Left cardiac atrium (tissue), 4 donors: Measurements from ENCODE around the gene AK1. TPM values are rescaled to one million over a fixed set of nuclear protein-coding genes. Genes with fewer than 3 reads are reported as not detected.
A peak's percentile ranks its signal among the peaks of the same experiment; 100 is the strongest.
"Not testable (repeated sequence)": the region's sequence is repeated elsewhere in the genome, so short reads cannot be mapped to it uniquely, and the experiment has no call there.

Experiments
- ATAC-seq, 2 donors: fragments of 200-7000 bp; cut with Tn5 transposase; one replicate each; pipeline ENCODE4 v1.9.1; 2020; ENCODE audit warnings: mild to moderate bottlenecking in 2 of 2, moderate library complexity in 2 of 2
- DNase-seq: peaks from one replicate; pipeline ENCODE4 v3.0.0-alpha.2; 2020
- intact Hi-C, 2 donors: fragments of 100-400 bp; cut with DNase I; formaldehyde crosslinking; loops; one replicate each; pipeline versions ENCODE4 v1.14.1 to v1.15.1; 2022 to 2023
- total RNA-seq, 2 donors: library from RNA; stranded (reverse); fragmentation: NEBNext Ultra II Directional; extraction: Animal tissue kit (Norgen Biotek cat#: 25700); gene quantifications; one replicate each; pipeline ENCODE4 v1.2.1, GENCODE V29; 2021
- donor health status: DM: no; HTN: yes; CAD: no.
- donor health status: DM: no; HTN: yes; CAD: no; lungs with severe emphysema.
- donor health status: DM: yes; HTN: yes; CAD: no.
- donor health status: Dilated cardiomyopathy.

Gene AK1
- total RNA-seq, 2 donors from 2014 or later: 593 to 626 TPM

DNA sequence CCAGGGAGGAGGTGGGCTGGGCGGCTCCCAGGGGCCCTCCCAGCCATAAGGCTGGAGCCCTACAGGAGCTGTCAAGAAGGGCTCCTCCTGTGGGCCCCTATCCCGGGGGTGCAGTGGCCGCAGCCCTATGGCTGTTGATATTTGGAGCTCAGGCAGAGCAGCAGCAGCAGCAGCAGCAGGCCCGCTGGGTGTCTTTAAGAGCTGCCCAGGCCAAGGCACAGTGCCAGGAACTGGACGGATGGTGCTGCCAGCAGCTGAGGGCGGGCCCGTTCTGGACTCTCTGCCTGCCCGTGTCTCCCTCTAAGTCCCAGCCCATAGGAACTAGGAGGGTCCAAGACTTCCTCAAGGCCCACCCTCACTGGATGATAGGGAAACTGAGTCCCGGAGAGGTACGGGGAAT lies 3.6 kb downstream of the AK1 start:
- ATAC-seq: peak; percentile 58 to 61

GRCh38 chr9:127873223-127873691 lies 4.2 kb downstream of the AK1 start:
- DNase-seq (no peak), ATAC-seq (no peak)
- intact Hi-C loops: loop anchor here (5.0 to 10.0 kb wide), 3 partner anchors 68 to 136 kb away; partner anchors contain the start of genes CDK9 (in 1 of the 2), FPGS (in 1 of the 2) and TOR2A (in 1 of the 2)

More for the DNA sequence above, 3.6 kb downstream of the AK1 start:
- DNase-seq: peak; percentile 89
- intact Hi-C loops: loop anchor here (5.0 to 10.0 kb wide), 3 partner anchors 69 to 137 kb away; partner anchors contain the start of genes CDK9 (in 1 of the 2), FPGS (in 1 of the 2) and TOR2A (in 1 of the 2)

DNA sequence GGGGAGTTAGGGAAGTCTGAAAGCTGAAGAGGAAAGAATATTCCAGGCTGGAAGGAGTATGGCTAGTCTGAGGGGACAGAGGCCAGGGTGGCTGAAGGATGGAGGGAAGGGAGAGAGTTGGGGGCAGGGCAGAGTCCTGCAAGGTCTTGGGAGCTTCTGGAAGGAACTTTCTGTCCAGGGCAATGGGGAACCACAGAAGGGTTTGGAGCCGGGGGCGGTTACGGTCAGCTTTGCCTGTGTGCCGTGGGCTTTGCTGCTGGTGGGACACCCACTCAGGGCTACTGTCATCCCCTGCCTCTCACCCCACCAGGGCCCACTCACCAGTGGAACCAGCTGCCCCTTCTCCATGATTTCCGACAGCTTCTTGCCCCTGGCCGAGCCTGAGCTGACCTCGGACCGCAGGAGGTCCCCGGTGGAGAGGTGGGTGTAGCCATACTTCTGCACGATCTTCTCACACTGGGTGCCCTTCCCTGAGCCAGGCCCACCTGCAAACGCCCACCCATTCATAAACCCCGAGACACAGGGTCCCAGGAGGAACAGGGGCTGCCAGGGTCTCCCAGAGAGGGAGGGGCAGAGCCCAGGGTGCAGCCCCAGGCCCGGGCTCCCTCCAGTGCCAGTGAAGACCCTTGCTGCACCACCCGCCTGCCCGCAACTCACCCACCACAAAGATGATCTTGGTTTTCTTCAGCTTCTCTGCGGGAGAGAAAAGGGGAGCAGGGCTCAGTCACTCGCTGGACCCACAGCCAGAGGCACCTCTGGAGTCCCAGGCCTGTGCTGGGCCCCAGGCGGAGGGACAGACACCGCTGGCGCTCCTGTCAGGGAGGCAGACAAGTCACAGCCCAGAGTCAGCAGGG lies 4.9 kb downstream of the AK1 start:
- no peak for ATAC-seq
- no peak for DNase-seq
- intact Hi-C loops: loop anchor here (5.0 to 10.0 kb wide), 3 partner anchors 68 to 135 kb away; partner anchors contain the start of genes CDK9 (in 1 of the 2), FPGS (in 1 of the 2) and TOR2A (in 1 of the 2)

GRCh38 chr9:127871531-127871930 lies 5.9 kb downstream of the AK1 start:
- ATAC-seq: no peak
- intact Hi-C loops: loop anchor here (5.0 to 10.0 kb wide), 3 partner anchors 67 to 134 kb away; partner anchors contain the start of genes CDK9 (in 1 of the 2), FPGS (in 1 of the 2) and TOR2A (in 1 of the 2)
- no peak for DNase-seq

- no peak for ATAC-seq
- intact Hi-C loops: loop anchor here (5.0 to 10.0 kb wide), 3 partner anchors 66 to 134 kb away; partner anchors contain the start of genes CDK9 (in 1 of the 2), FPGS (in 1 of the 2) and TOR2A (in 1 of the 2)
Observed at GRCh38 chr9:127870887-127871286, 6.6 kb downstream of the AK1 start.

GRCh38 chr9:127870153-127870491 lies 7.4 kb downstream of the AK1 start:
- intact Hi-C loops: loop anchor here (5.0 to 10.0 kb wide), 3 partner anchors 65 to 133 kb away; partner anchors contain the start of genes CDK9 (in 1 of the 2), FPGS (in 1 of the 2) and TOR2A (in 1 of the 2)
- not testable (repeated sequence) for DNase-seq, ATAC-seq

More at GRCh38 chr9:127870887-127871286, 6.6 kb downstream of the AK1 start:
- DNase-seq: no peak

GRCh38 chr9:127869310-127870152 lies 7.9 kb downstream of the AK1 start:
- intact Hi-C loops: loop anchor here (5.0 to 10.0 kb wide), 5 partner anchors 42 to 132 kb away; partner anchors contain the start of genes FPGS (in 2 of the 2), CDK9 (in 1 of the 2) and TOR2A (in 1 of the 2)
- ATAC-seq: peak; percentile 55 to 70
- DNase-seq: peak; percentile 93

- intact Hi-C loops: loop anchor here in 1 of 2 donors (5.0 kb wide), 2 partner anchors 41 to 66 kb away; partner anchors contain the start of gene FPGS
- no peak for ATAC-seq
- DNase-seq: no peak
Observed at GRCh38 chr9:127868278-127868902, 9.1 kb downstream of the AK1 start.

DNA sequence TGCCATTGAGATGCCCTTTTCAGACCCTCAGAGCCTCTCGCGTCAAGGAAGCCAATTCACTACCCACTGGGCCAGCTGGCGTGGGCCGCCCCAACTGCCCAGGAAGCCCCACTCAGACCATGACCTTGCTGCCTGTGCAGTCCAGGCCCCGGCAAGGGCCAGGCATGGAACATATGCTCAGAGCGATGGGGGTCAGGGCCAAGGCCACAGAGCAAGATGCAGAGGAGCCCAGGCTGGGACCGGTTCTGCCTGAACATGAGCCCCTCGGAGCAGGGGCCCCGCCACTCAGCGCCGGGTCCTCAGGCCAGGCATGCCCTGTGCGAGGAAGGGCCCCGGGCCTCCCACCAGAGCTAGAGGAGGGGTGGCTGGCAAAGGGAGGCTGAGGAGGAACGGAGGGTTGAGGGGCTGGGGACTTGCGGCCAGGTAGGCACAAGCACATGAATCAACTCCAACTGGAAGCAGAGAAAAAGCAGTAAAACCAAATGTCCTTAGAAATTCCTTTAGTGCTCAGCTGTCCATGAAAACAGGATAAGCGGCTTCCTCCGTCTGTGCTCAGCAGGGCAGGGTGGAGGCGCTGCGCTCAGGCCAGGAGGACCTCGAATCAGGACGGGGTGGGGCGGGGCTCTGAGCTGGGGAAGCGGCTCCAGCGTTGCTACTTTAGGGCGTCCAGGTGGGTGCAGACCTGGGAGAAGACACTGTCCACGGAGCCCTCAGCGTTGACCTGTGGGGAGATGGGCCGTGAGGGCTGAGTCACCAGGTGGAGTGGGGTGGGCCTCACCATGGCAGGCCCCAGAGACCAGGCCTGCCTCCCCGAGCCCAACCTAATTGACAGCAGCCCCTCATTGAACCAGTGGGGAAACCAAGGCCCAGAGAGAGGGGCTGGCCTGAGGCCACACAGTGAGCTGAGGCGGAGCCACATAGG lies 9.9 kb downstream of the AK1 start:
- peak in 1 of 2 donors; percentile 18 for ATAC-seq
- intact Hi-C loops: loop anchor here in 1 of 2 donors (5.0 kb wide), 2 partner anchors 40 to 65 kb away; partner anchors contain the start of gene FPGS
- peak; percentile 77 for DNase-seq

GRCh38 chr9:127866535-127866934 lies 10.9 kb downstream of the AK1 start:
- ATAC-seq (no peak), DNase-seq (no peak)
- intact Hi-C loops: loop anchor here in 1 of 2 donors (5.0 kb wide), 2 partner anchors 39 to 64 kb away; partner anchors contain the start of gene FPGS

GRCh38 chr9:127865645-127866464 lies 11.6 kb downstream of the AK1 start:
- ATAC-seq (no peak), DNase-seq (no peak)
- intact Hi-C loops: loop anchor here in 1 of 2 donors (5.0 kb wide), 2 partner anchors 39 to 64 kb away; partner anchors contain the start of gene FPGS

- intact Hi-C loops: no loop called here
- DNase-seq (no peak), ATAC-seq (no peak)
Observed at GRCh38 chr9:127863191-127863621, 14.3 kb downstream of the AK1 start.

DNA sequence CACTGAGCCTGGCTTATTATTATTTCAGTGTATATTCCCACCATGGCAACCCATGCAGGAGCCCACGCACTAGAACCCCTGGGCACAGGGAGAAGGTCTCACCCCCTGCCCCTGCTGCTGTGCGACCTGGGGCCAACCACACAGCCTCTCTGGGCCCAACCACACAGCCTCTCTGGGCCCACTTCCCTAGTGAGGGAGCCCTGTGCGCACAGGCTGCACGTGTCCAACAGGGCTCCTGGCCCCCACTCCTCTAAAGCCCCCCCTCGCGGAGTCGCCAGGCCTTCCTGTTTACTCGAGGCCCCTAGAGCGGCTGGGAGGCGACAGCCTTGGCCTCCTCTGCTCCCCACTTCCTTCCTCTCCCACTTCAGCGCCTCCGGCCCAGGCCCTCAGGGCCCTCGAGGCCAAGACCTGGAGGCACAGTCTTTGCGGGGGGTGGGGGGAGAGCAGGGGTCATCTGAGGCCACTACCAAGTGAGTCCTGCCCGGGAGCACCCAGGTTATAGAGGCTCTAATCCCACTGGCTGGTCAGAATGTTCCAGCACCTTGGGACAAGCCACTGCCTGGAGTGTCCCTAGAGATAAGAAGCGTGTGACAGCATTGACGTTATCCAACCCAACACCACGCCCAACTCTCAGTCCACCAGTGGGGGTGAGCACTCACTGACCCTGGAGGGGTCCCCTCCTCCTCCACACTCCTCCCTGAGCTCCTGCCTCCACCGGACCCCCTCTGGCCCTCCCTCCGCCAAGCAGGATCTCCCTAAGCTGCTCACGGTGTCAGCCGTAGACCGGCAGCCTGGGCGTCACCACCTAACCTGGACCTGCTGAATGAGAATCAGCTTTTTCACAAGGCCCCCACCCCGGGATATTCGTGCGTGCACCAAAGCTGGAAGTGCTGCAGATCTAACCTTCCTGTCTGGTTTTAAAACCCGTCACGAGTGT lies 15.1 kb downstream of the AK1 start:
- DNase-seq (peak; percentile 91), ATAC-seq (peak; percentile 73 to 76)
- intact Hi-C loops: no loop called here

GRCh38 chr9:127860779-127861178 lies 16.7 kb downstream of the AK1 start:
- DNase-seq (no peak), ATAC-seq (no peak)
- intact Hi-C loops: no loop called here

- DNase-seq: peak; percentile 86
- peak; percentile 35 to 42 for ATAC-seq
- intact Hi-C loops: no loop called here
Observed at GRCh38 chr9:127860260-127860659, 17.2 kb downstream of the AK1 start.
